SK-N-SH treated with all-trans-retinoic acid at 6 μM for 48 hours (cell line): ENCODE results near the gene AMACR.

Source experiments
- CSDC2 ChIP-seq: fragments of 250-450 bp; sonication (Bioruptor Pico); IDR thresholded peaks from 2 replicates; pipeline ENCODE4 v1.5.0; 2020; ENCODE audit warnings: mild to moderate bottlenecking, moderate library complexity
- PATZ1 ChIP-seq: fragments of 250-450 bp; sonication (Bioruptor Pico); IDR thresholded peaks from 2 replicates; pipeline ENCODE4 v1.8.0; 2020; ENCODE audit warnings: mild to moderate bottlenecking, moderate library complexity, borderline replicate concordance
- POU6F1 ChIP-seq: fragments of 250-450 bp; sonication (Bioruptor Pico); IDR thresholded peaks from 2 replicates; pipeline ENCODE4 v1.8.0; 2021; ENCODE audit warnings: low read depth, mild to moderate bottlenecking, moderate library complexity, borderline replicate concordance
- TOX ChIP-seq: fragments of 250-450 bp; sonication (Bioruptor Pico); IDR thresholded peaks from 2 replicates; pipeline ENCODE4 v1.8.0; 2021; ENCODE audit warnings: mild to moderate bottlenecking, moderate library complexity, borderline replicate concordance
- ZNF8 ChIP-seq: fragments of 450-650 bp; formaldehyde crosslinking; IDR thresholded peaks from 2 replicates; pipeline ENCODE4 v1.5.0; 2020; ENCODE audit warnings: mild to moderate bottlenecking, moderate library complexity

GRCh38 chr5:34047143-34047542 is 39.3 kb upstream of the AMACR start:
- TF ChIP-seq PATZ1 (CRISPR knock-in tag) (no peak), ZNF8 (no peak), POU6F1 (CRISPR knock-in tag) (no peak), TOX (no peak), CSDC2 (no peak)
